ENCODE data around the gene GATC.

The GATC gene

GRCh38 chr12:120416490-120417216 lies 29.6 kb upstream of the GATC start:
- Histone ChIP-seq H3K36me3 (replicated peaks) (no peaks in the 10 kb centered on the region), H3K27ac (no peak overlapping the region), H3K27me3 (replicated peaks) (no peaks in the 10 kb centered on the region), H3K4me3 (ENCODE audit: low read depth, low read length) (no peak overlapping the region)
- no peak for DNase-seq
- TF ChIP-seq CTCF (IDR thresholded peaks at IDR 0.05; ENCODE audit: low read depth, low read length, missing control alignments), result no peak
- in situ Hi-C loops (cut with HindIII; ENCODE audit: low pct_ligation_motif_present, low sequenced_read_pairs), result no loop called here

DNA sequence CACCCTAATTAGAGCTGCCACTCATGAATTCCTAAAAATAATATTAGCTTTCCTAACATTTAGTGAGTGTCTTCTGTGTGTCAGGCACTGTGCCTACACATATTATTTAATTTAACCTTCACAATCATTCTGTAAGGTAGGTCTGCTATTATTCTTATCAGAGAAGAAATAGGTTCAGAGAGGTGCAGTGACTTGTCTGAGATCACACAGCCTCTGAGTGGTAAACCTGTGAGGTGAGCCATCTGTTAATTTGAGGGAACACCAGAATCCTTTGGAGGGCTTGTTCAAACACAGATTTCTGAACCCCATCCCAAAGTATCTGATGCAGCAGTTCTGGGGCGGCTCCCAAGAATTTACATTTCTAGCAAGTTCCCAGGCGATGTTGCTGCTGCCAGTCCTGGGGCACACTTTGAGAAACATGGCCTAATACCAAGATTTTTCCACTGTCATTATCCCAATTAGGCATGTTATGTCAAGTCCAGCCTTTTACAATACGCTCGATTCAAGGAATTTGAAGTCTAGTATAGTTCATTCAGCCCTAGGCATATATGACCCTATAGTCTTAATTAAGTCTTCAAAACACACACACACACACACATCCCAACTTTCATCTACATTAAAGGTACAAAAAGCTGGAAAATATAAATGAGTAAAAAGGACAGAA lies 28.2 kb upstream of the GATC start:
- no peak overlapping the region for H3K27ac ChIP-seq
- TF ChIP-seq CTCF (IDR thresholded peaks at IDR 0.05; ENCODE audit: low read depth, low read length, missing control alignments), result no peak
- no peaks in the 10 kb centered on the region for H3K27me3 ChIP-seq (replicated peaks)
- in situ Hi-C loops (cut with HindIII; ENCODE audit: low pct_ligation_motif_present, low sequenced_read_pairs), result no loop called here
- H3K4me3 ChIP-seq (ENCODE audit: low read depth, low read length), result no peak overlapping the region
- no peaks in the 10 kb centered on the region for H3K36me3 ChIP-seq (replicated peaks)
- no peak for DNase-seq

- no peak overlapping the region for H3K4me3 ChIP-seq (ENCODE audit: low read depth, low read length)
- no peak for DNase-seq
- no peak overlapping the region for H3K27ac ChIP-seq
- in situ Hi-C loops (cut with HindIII; ENCODE audit: low pct_ligation_motif_present, low sequenced_read_pairs), result no loop called here
- H3K27me3 ChIP-seq (replicated peaks), result no peaks in the 10 kb centered on the region
- no peak for TF ChIP-seq CTCF (IDR thresholded peaks at IDR 0.05; ENCODE audit: low read depth, low read length, missing control alignments)
- no peaks in the 10 kb centered on the region for H3K36me3 ChIP-seq (replicated peaks)
Measured at GRCh38 chr12:120421701-120422100, 24.5 kb upstream of the GATC start.

DNA sequence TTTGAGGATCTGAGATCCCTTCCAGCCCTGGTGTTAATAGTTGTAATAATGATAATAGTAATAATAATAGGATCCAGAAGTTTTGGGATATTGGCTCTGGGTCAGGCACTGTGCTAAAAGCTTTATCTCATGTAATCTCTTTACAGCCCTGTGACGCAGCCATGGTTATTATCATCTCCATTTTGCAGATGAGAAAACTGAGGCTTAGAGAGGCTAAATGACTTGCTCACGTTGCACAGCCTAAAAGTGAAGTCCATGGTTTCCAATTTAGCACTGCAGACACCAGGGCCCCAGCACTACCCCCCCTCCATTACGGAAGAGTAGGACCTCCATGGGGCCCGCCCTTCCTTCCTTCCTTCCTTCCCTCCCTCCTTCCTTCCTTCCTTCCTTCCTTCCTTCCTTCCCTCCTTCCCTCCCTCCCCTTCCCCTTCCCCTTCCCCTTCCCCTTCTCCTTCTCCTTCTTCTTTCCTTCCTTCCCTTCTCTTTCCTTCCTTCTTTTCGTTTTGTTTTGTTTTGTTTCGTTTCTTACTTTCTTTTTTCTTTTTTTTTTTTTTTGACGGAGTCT lies 23.3 kb upstream of the GATC start:
- in situ Hi-C loops (cut with HindIII; ENCODE audit: low pct_ligation_motif_present, low sequenced_read_pairs), result no loop called here
- no peak overlapping the region for H3K4me3 ChIP-seq (ENCODE audit: low read depth, low read length)
- H3K36me3 ChIP-seq (replicated peaks), result no peaks in the 10 kb centered on the region
- H3K27me3 ChIP-seq (replicated peaks), result no peaks in the 10 kb centered on the region
- no peak for DNase-seq
- H3K27ac ChIP-seq, result no peak overlapping the region
- TF ChIP-seq CTCF (IDR thresholded peaks at IDR 0.05; ENCODE audit: low read depth, low read length, missing control alignments), result no peak

DNA sequence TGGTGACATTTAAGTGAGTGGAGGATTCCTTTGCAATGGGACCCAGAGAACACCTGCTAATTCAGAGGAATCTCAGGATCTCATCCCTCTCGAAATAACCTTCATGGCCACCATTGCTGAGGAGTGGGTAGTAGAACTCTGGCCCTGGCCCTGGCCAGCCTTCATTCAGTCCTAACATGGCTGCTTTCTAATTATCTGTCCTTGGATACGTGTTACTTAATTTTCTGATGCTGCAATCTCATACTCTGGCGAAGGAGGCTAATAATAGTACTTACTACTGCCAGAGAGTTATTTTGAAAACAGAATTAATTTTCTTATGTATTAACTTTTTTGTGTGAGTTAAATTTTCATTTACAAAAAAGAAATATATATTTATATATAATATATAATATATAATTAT lies 20.4 kb upstream of the GATC start:
- no peak overlapping the region for H3K27ac ChIP-seq
- no peak for DNase-seq
- in situ Hi-C loops (cut with HindIII; ENCODE audit: low pct_ligation_motif_present, low sequenced_read_pairs), result no loop called here
- no peak overlapping the region for H3K4me3 ChIP-seq (ENCODE audit: low read depth, low read length)
- no peaks in the 10 kb centered on the region for H3K36me3 ChIP-seq (replicated peaks)
- TF ChIP-seq CTCF (IDR thresholded peaks at IDR 0.05; ENCODE audit: low read depth, low read length, missing control alignments), result no peak
- no peaks in the 10 kb centered on the region for H3K27me3 ChIP-seq (replicated peaks)

Measured in brain microvascular endothelial cell (primary cell).